ENCODE results near the gene HDAC4.

Gene HDAC4

GRCh38 chr2:239098288-239098970 is 302.4 kb downstream of the HDAC4 start:
- no peak for DNase-seq

GRCh38 chr2:239097428-239097696 is 303.5 kb downstream of the HDAC4 start:
- no peak for DNase-seq

GRCh38 chr2:239096676-239097427 is 304.0 kb downstream of the HDAC4 start:
- no peak for DNase-seq

- DNase-seq = no peak
Observed at GRCh38 chr2:239095460-239096081, 305.2 kb downstream of the HDAC4 start.

GRCh38 chr2:239094867-239095266 is 306.0 kb downstream of the HDAC4 start:
- DNase-seq = no peak

GRCh38 chr2:239093952-239094351 is 306.9 kb downstream of the HDAC4 start:
- DNase-seq = no peak

- no peak for DNase-seq
Observed at GRCh38 chr2:239093542-239093941, 307.3 kb downstream of the HDAC4 start.

GRCh38 chr2:239092571-239093294 is 308.1 kb downstream of the HDAC4 start:
- no peak for DNase-seq

GRCh38 chr2:239089884-239090283 is 310.9 kb downstream of the HDAC4 start:
- no peak for DNase-seq

- DNase-seq = no peak
Observed at GRCh38 chr2:239087046-239087710, 313.6 kb downstream of the HDAC4 start.

- no peak for DNase-seq
Observed at GRCh38 chr2:239086325-239087020, 314.3 kb downstream of the HDAC4 start.

GRCh38 chr2:239085201-239085992 is 315.4 kb downstream of the HDAC4 start:
- DNase-seq = no peak

- DNase-seq = no peak
Observed at GRCh38 chr2:239084007-239084406, 316.8 kb downstream of the HDAC4 start.

GRCh38 chr2:239082425-239082824 is 318.4 kb downstream of the HDAC4 start:
- DNase-seq = no peak

GRCh38 chr2:239081622-239082021 is 319.2 kb downstream of the HDAC4 start:
- no peak for DNase-seq

GRCh38 chr2:239081046-239081445 is 319.8 kb downstream of the HDAC4 start:
- no peak for DNase-seq

- DNase-seq = no peak
Observed at GRCh38 chr2:239079671-239080294, 321.0 kb downstream of the HDAC4 start.

GRCh38 chr2:239078128-239078924 is 322.5 kb downstream of the HDAC4 start:
- no peak for DNase-seq

- DNase-seq = no peak
Observed at GRCh38 chr2:239077260-239077659, 323.6 kb downstream of the HDAC4 start.
